ENCODE data around the gene ACLY.

- no peak for TF ChIP-seq EZH2 (IDR thresholded peaks at IDR 0.05; ENCODE audit: low read depth)
- no peak for TF ChIP-seq CTCF (conservative IDR thresholded peaks at IDR 0.05)
These were observed 47.1 kb upstream of the ACLY start for GRCh38 chr17:41965694-41966462.

All from PC-9 (cell line).